Epithelial cell of esophagus (primary cell): ENCODE measurements around the gene FAM221B.

ENCODE experiments used
- DNase-seq: peaks from one replicate; pipeline ENCODE4 v3.0.0; 2010; ENCODE audit warnings: low read depth
- H3K4me3 ChIP-seq: 2 replicates; pipeline ENCODE4 v1.5.1; 2011; ENCODE audit warnings: mild to moderate bottlenecking, low read length, control low read depth
- TF ChIP-seq, protein P1 (sequence below): IDR thresholded peaks from 2 replicates; pipeline ENCODE4 v1.5.1; 2011; ENCODE audit warnings: low read depth, mild to moderate bottlenecking, low read length, control low read depth, inconsistent platforms; ENCODE audit not compliant: insufficient read depth; ENCODE audit errors: missing control alignments

FAM221B gene

GRCh38 chr9:35820076-35820475 is 8.5 kb downstream of the FAM221B start:
- peak; percentile 41 for DNase-seq
- TF ChIP-seq, protein P1, sequence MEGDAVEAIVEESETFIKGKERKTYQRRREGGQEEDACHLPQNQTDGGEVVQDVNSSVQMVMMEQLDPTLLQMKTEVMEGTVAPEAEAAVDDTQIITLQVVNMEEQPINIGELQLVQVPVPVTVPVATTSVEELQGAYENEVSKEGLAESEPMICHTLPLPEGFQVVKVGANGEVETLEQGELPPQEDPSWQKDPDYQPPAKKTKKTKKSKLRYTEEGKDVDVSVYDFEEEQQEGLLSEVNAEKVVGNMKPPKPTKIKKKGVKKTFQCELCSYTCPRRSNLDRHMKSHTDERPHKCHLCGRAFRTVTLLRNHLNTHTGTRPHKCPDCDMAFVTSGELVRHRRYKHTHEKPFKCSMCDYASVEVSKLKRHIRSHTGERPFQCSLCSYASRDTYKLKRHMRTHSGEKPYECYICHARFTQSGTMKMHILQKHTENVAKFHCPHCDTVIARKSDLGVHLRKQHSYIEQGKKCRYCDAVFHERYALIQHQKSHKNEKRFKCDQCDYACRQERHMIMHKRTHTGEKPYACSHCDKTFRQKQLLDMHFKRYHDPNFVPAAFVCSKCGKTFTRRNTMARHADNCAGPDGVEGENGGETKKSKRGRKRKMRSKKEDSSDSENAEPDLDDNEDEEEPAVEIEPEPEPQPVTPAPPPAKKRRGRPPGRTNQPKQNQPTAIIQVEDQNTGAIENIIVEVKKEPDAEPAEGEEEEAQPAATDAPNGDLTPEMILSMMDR = no peak
- no peak overlapping the region for H3K4me3 ChIP-seq

DNA sequence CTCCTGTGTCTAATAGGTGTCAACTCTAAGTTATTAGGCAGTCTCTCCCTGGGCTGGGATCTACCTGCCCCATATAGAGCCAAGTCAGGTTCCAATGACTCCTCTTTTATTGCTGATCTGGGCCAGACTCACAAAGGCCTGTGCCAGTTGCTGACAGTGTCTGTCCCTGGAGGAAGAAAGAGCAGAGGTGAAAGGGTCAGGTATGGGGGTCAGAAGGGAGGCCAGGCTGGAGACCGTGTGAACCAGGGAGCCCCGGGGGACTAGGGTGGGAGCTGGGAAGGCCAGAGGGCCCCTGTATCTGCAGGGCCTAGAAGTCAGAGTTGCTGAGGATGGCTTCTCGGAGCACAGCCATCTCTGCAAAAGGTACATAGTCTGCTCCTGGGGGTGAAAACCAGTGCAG is 10.2 kb downstream of the FAM221B start:
- TF ChIP-seq, protein P1 = no peak
- DNase-seq = no peak
- no peak overlapping the region for H3K4me3 ChIP-seq

DNA sequence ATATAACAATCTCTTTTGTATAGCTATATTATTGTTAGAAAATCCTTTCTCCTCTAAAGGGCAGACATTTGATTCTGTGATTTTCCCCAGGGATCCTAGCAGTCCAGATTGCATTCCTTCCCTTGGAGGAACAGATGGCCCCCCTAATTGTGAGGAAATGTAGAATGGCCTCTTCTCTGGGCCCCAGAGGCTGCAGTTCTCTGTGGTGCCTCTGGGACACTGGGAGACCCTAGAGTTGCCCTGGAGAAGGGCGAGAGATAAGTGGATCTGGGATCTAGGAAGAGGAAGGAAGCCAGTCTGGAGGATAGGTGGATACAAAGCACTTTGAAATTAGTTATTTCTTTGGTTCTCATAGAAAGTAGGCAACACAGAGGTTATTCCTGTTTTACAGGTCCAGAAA is 11.8 kb downstream of the FAM221B start:
- H3K4me3 ChIP-seq = no peak overlapping the region
- TF ChIP-seq, protein P1 = no peak
- no peak for DNase-seq

- H3K4me3 ChIP-seq = peak within 1 kb of the TSS; percentile 64
- peak; percentile 99 for DNase-seq
Observed at GRCh38 chr9:35814841-35815543, 13.5 kb downstream of the FAM221B start, which contains the start of gene HINT2. Gene HINT2, minus strand, starts transcription at chr9:35815042. Its CDS starts 63 bp downstream, at chr9:35814979.

DNA sequence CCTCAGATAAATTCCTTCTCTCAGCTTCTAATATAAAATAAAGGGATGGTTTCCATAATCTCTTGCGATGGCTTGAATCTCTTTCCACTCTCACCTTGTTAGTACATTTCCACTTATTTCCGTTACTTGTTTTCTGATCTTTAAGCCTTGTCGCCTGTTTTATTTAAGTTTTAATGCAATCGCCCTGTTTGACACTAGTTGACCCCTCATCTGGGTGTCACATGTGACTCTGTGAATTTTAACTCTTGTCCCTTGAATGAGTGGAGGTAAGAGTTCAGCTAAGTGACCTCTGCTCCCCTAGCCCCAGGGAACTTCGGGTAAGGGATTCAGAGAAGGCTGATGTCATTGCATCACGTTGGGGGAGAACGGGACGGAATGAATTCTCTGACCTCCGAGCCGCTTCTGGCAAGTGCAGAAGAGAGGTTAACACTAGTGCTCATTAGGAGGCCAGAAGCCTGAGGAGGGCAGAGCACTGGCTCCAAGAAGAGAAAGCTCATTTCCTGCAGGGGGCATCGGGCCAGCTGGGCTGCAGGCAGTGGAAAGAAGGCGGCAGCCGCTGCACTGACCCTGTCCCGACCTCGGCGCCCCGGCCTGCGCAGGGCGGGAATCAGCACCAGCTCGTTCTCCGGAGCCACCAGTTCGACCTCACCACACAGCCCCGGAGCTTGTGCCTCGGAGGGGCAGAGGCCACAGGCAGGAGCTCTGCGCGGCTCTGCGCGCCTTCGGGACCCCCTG is 14.3 kb downstream of the FAM221B start:
- peak overlapping the region; percentile 64 for H3K4me3 ChIP-seq
- TF ChIP-seq, protein P1 = no peak
- peak; percentile 37 for DNase-seq

More at GRCh38 chr9:35814841-35815543, 13.5 kb downstream of the FAM221B start, which contains the start of gene HINT2:
- TF ChIP-seq, protein P1 = no peak

- TF ChIP-seq, protein P1 = peak; percentile 46
- peak; percentile 67 for DNase-seq
- H3K4me3 ChIP-seq = no peak overlapping the region
Observed at GRCh38 chr9:35813434-35814105, 15.0 kb downstream of the FAM221B start.
